GM21723 (cell line): ENCODE measurements around the gene CHPF.

ENCODE experiments used
- ATAC-seq: cut with Tn5 transposase; IDR thresholded peaks from one replicate; pipeline ENCODE4 v1.9.1; 2021; ENCODE audit warnings: mild to moderate bottlenecking, moderate library complexity; ENCODE audit not compliant: unreplicated experiment

The CHPF gene

GRCh38 chr2:219533930-219534661 is 9.5 kb downstream of the CHPF start:
- no peak for ATAC-seq

- ATAC-seq, result no peak
Observed at GRCh38 chr2:219532378-219532649, 11.3 kb downstream of the CHPF start.

GRCh38 chr2:219531639-219532377 is 11.8 kb downstream of the CHPF start:
- ATAC-seq, result no peak

GRCh38 chr2:219530048-219530963 is 13.3 kb downstream of the CHPF start:
- ATAC-seq, result peak; percentile 96

- no peak for ATAC-seq
Observed at GRCh38 chr2:219527472-219527871, 16.1 kb downstream of the CHPF start.

GRCh38 chr2:219527076-219527394 is 16.6 kb downstream of the CHPF start:
- no peak for ATAC-seq

GRCh38 chr2:219526320-219527075 is 17.1 kb downstream of the CHPF start:
- no peak for ATAC-seq

GRCh38 chr2:219525533-219526232 is 17.9 kb downstream of the CHPF start:
- no peak for ATAC-seq

- ATAC-seq, result no peak
Observed at GRCh38 chr2:219524817-219525216, 18.8 kb downstream of the CHPF start.

GRCh38 chr2:219523031-219523671 is 20.5 kb downstream of the CHPF start:
- no peak for ATAC-seq

GRCh38 chr2:219522111-219523030 is 21.2 kb downstream of the CHPF start:
- no peak for ATAC-seq

- ATAC-seq, result no peak
Observed at GRCh38 chr2:219521066-219521880, 22.3 kb downstream of the CHPF start.

- ATAC-seq, result no peak
Observed at GRCh38 chr2:219520079-219520478, 23.5 kb downstream of the CHPF start.

GRCh38 chr2:219519526-219519916 is 24.1 kb downstream of the CHPF start:
- no peak for ATAC-seq

GRCh38 chr2:219517954-219518778 is 25.4 kb downstream of the CHPF start:
- no peak for ATAC-seq

GRCh38 chr2:219516888-219517287 is 26.7 kb downstream of the CHPF start:
- ATAC-seq, result no peak
